HEK293T (cell line): ENCODE data around the gene TLCD1.

Source experiments
- ARNT ChIP-seq: fragments of 450-650 bp; IDR thresholded peaks from 2 replicates; pipeline ENCODE4 v1.6.1; 2017; ENCODE audit warnings: mild to moderate bottlenecking
- BHLHE40 ChIP-seq: fragments of 450-650 bp; IDR thresholded peaks from 2 replicates; pipeline ENCODE4 v1.6.1; 2016; ENCODE audit warnings: mild to moderate bottlenecking, moderate library complexity, borderline replicate concordance
- CTBP1 ChIP-seq: fragments of 450-650 bp; IDR thresholded peaks from 2 replicates; pipeline ENCODE4 v1.6.1; 2016; ENCODE audit warnings: borderline replicate concordance
- ELF4 ChIP-seq: fragments of 450-650 bp; IDR thresholded peaks from 2 replicates; pipeline ENCODE4 v1.6.1; 2017; ENCODE audit warnings: antibody characterized with exemption
- FOXK2 ChIP-seq: fragments of 450-650 bp; IDR thresholded peaks from 2 replicates; pipeline ENCODE4 v1.6.1; 2016; ENCODE audit warnings: mild to moderate bottlenecking
- FOXM1 ChIP-seq: fragments of 450-650 bp; IDR thresholded peaks from 2 replicates; pipeline ENCODE4 v1.6.1; 2017; ENCODE audit warnings: mild to moderate bottlenecking, borderline replicate concordance
- HDGF ChIP-seq: fragments of 450-650 bp; IDR thresholded peaks from 2 replicates; pipeline ENCODE4 v1.6.1; 2017; ENCODE audit warnings: antibody characterized with exemption, borderline replicate concordance
- NFRKB ChIP-seq: fragments of 450-650 bp; IDR thresholded peaks from 2 replicates; pipeline ENCODE4 v1.6.1; 2016; ENCODE audit warnings: mild to moderate bottlenecking, moderate library complexity
- SUZ12 ChIP-seq: fragments of 450-650 bp; IDR thresholded peaks from 2 replicates; pipeline ENCODE4 v1.6.1; 2016; ENCODE audit warnings: mild to moderate bottlenecking
- TARDBP ChIP-seq: fragments of 450-650 bp; IDR thresholded peaks from 2 replicates; pipeline ENCODE4 v1.6.1; 2016

DNA sequence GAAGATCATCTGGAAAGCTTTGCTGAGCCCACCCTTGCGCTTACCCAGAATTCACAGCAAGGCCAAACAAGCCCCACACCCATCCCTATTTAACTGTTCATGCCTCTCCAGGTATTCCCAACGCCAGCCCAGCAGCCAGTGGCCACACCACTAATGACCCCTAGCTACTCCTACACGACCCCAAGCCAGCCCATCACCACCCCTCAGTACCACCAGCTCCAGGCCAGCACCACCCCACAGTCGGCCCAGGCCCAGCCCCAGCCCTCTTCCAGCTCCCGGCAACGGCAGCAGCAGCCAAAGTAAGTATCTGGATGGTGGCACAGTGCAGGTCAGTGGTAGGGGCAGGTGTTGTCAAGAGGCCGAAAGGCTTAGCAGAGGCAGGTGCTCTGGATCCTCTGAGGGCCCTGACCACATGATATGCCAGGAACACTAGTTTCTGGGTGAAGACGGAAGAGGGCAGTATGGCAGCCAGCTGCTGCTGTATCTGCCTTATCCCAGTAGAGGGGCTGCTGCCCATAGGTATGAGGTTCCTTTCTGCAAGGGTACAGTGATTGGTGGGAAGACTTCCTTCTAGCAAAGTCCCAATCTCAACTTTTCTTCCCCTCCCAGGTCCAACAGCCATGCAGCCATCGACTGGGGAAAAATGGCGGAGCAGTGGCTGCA, 25.1 kb downstream of the TLCD1 start:
- TF ChIP-seq TARDBP (no peak), FOXM1 (no peak), HDGF (no peak), CTBP1 (no peak), ARNT (no peak), BHLHE40 (no peak), SUZ12 (no peak), ELF4 (no peak), FOXK2 (no peak), NFRKB (no peak)
